GM12891 (cell line): ENCODE results near the gene PARM1. TPM values are rescaled to one million over a fixed set of nuclear protein-coding genes. Genes with fewer than 3 reads are reported as not detected.
A peak's percentile ranks its signal among the peaks of the same experiment; 100 is the strongest.

Experiments
- DNase-seq: peaks from one replicate; pipeline ENCODE4 v3.0.0; 2011; ENCODE audit warnings: low spot score; ENCODE audit not compliant: insufficient read length
- FAIRE-seq: peaks from 2 replicates; lab custom pipeline; 2011; peaks lifted over from hg19 to GRCh38; lab: Jason Lieb, UNC
- PAX5 ChIP-seq: IDR thresholded peaks from 2 replicates; pipeline ENCODE4 v1.6.1; 2011; ENCODE audit warnings: low read length, moderate library complexity, mild to moderate bottlenecking; ENCODE audit not compliant: insufficient read depth, severe bottlenecking
- POLR2A ChIP-seq: IDR thresholded peaks from 2 replicates; pipeline ENCODE4 v1.6.1; 2011; ENCODE audit warnings: low read depth, low read length, control low read depth
- POLR2AphosphoS5 ChIP-seq: IDR thresholded peaks from 2 replicates; pipeline ENCODE4 v1.6.1; 2011; ENCODE audit warnings: low read depth, low read length, control low read depth
- POU2F2 ChIP-seq: IDR thresholded peaks from 2 replicates; pipeline ENCODE4 v1.6.1; 2011; ENCODE audit warnings: low read depth, mild to moderate bottlenecking, control low read depth, low read length, moderate library complexity
- SPI1 ChIP-seq: IDR thresholded peaks from 2 replicates; pipeline ENCODE4 v1.6.1; 2011; ENCODE audit warnings: low read depth, low read length, control low read depth
- TAF1 ChIP-seq: IDR thresholded peaks from 2 replicates; pipeline ENCODE4 v1.6.1; 2011; ENCODE audit warnings: low read depth, low read length, control low read depth
- polyA plus RNA-seq: library from polyadenylated mRNA; unstranded; fragments of >200 nt; gene quantifications from one replicate; pipeline ENCODE4 v1.2.1, GENCODE V29; 2012; ENCODE audit warnings: low read depth, missing spikeins, inconsistent platforms; ENCODE audit not compliant: missing spikeins

The PARM1 gene, protein sequence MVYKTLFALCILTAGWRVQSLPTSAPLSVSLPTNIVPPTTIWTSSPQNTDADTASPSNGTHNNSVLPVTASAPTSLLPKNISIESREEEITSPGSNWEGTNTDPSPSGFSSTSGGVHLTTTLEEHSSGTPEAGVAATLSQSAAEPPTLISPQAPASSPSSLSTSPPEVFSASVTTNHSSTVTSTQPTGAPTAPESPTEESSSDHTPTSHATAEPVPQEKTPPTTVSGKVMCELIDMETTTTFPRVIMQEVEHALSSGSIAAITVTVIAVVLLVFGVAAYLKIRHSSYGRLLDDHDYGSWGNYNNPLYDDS
- polyA plus RNA-seq: 0.30 TPM

DNA sequence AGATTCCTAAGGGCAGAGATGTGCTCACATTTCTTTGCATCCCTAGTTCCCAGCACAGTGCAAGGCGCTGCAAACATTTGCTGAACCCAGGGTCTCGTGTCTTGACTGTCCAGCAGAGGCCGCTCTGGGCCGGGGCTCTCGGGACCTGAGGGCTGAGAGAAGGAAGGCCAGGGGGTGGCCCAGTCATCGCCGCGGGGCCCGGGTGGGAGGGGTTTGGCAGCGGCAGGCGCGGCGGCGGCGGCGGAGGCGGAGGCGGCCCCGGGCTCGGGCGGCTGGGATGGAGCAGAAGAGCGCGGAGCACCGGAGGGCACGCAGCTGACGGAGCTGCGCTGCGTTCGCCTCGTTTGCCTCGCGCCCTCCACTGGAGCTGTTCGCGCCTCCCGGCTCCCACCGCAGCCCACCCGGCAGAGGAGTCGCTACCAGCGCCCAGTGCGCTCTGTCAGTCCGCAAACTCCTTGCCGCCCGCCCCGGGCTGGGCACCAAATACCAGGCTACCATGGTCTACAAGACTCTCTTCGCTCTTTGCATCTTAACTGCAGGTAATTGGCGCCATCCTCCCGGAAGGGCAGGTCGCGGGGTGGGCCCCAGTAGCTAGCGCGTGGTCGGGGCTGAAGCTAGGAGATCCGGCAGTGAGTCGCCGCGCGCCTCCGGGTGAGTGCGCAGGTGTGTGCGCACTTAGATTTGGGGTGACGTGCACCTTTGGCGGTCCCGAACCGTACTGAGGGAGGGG lies at the start of gene PARM1:
Gene PARM1, plus strand, starts transcription at position 285 of the 730 bp plus-strand sequence. Its CDS starts 212 bp downstream, at position 497.
- no peak for TF ChIP-seq POLR2A
- no peak for TF ChIP-seq POU2F2
- no peak for TF ChIP-seq SPI1
- no peak for TF ChIP-seq TAF1
- TF ChIP-seq POLR2AphosphoS5: no peak
- no peak for TF ChIP-seq PAX5
- FAIRE-seq: peak; percentile 72

DNA sequence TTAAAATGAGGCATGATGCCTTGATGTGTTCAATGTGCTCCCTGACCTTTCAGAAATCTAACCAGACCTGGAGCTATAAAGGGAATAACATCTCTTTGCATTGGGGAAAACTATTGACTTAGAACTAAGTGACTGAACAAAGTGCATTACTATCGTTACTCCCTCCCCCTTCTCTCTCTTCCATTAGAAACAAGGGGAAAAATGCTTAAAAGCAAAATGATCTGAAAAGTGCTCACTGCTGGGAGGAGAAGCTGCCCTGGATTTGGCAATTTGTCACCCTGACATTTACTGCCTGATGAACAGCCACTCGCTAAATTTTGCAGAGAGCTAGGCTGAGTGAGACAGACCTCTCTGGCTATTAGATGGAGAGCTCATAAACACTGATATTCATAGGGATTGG lies 48.6 kb upstream of the PARM1 start:
- FAIRE-seq (no peak), DNase-seq (no peak)

More for the DNA sequence above, at the start of gene PARM1:
- peak; percentile 57 for DNase-seq

DNA sequence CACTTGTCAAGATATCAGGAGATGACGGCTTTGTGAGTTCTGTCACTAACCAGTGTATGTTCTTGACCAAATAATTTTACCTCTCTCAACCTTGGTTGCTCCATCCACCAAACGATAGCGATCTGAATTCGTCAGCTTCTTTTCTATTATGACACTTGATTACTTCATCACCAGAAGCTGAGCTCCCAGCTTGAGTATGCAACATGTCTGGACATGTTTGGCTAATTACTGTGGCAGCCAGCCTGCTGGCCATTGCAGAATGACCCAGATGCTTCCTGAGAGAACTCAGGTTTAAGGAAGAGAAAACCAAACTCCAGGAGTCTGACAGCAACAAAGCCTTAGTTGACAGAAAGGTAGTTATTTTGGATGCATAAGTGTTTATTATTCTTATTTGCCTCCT lies 46.4 kb upstream of the PARM1 start:
- FAIRE-seq (no peak), DNase-seq (no peak)
- TF ChIP-seq POU2F2 (no peak), POLR2A (no peak), POLR2AphosphoS5 (no peak), PAX5 (no peak), TAF1 (no peak), SPI1 (no peak)

More for the DNA sequence above, 48.6 kb upstream of the PARM1 start:
- TF ChIP-seq POLR2A (no peak), POLR2AphosphoS5 (no peak), PAX5 (no peak), POU2F2 (no peak), SPI1 (no peak), TAF1 (no peak)

DNA sequence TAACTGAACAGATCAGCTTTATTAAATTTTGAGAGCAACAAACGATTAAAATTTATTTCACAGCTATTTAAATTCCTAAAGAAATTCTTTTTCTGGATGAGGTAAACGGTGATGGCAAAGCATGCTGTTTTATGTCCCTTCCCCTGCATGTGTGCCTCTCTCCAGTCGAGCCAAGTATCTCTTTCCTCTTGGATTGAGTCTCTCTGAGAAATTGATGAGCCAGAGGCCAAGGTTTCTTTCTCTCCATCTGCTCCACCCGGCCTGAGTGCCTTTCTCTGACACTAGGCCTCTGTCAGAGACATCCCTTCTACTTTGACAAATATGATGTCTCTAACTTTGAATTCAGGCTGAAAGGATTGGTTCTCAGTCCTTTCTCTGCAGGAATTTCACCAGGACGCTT lies 42.6 kb upstream of the PARM1 start:
- no peak for TF ChIP-seq PAX5
- DNase-seq (no peak), FAIRE-seq (no peak)

DNA sequence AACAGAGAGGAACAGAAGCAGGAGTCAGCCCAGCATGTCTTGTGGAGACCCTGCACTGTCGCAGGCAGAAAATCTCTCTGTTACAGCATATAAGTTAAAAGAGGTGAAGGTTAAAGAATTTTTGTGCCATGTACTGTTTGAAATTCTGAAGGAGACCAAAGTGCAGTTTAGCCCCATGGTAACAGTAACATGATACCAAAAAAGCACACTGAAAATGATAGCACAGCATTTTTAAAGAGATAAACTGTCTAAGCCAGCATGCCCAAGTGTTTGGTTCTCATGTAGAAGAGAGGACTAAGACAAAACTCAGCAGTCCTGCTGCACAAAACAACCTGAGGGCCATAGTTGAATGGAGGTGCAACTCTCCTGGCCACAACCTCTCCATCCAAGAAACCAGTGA lies 41.9 kb upstream of the PARM1 start:
- DNase-seq (no peak), FAIRE-seq (no peak)
- TF ChIP-seq TAF1 (no peak), POLR2A (no peak), POU2F2 (no peak), PAX5 (no peak), SPI1 (no peak), POLR2AphosphoS5 (no peak)

DNA sequence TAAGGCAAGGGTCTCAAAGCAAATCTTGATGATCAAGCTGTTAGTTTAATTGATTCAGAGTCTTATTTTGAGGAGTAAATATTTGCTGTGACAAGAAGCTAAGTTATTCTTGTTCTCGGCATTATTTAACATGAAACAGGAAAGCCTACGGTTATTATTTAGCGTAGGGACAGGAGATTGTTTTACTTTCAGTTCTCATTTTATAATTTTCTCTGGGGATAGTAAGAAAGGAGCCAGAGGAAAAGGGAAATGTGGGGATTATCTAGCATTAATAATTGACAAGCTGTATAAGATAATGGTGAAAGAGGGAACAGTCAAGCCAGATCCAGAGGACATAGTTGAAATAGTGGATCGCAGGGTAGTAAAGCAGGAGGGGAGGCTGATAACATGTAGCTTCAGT lies 39.7 kb upstream of the PARM1 start:
- FAIRE-seq: no peak
- TF ChIP-seq POLR2AphosphoS5 (no peak), SPI1 (no peak; the same call in 1 of the 2 replicates), TAF1 (no peak), PAX5 (no peak), POU2F2 (no peak), POLR2A (no peak)

DNA sequence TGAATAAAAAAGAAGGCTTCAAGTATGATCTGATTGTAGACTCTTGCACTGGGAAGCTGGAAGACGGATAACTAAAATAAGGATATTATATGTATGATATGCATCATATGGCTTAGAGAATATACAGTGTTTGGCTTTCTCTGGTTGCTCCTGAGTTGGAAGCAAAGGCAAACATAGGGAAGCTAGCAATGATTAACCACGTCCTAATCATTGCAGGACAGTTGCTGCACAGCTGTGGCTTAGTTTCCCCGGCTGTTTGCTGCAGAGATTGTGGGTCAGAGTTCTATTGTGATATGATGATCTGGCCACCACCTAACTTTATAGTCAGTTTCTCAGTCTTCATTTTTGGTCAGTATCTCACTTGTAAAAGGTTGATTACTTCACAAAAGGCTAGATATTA lies 36.3 kb upstream of the PARM1 start:
- FAIRE-seq: no peak
- TF ChIP-seq POU2F2 (no peak), POLR2AphosphoS5 (no peak), PAX5 (no peak), POLR2A (no peak), TAF1 (no peak), SPI1 (no peak)
- no peak for DNase-seq

More for the DNA sequence above, 39.7 kb upstream of the PARM1 start:
- no peak for DNase-seq

DNA sequence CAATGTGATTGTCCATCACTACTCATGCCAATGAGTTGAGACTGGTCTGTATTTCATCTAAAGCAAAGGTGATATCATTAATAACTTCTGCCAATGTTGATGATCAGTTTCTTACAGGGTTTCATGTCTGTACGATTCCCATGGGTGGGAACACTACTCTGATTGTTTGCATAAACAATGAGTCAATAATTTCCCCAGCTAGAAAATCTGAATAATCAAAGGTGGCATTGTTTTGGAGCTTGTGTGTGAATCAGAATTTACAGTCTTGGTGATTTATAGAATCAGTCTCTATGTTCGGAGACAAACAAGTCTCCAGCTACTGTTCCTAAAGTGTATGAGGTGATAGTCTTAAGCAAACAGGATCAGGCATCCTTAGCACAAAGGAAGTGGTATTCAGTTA lies 35.5 kb upstream of the PARM1 start:
- FAIRE-seq (no peak), DNase-seq (no peak)
- TF ChIP-seq POU2F2 (no peak), SPI1 (no peak), POLR2A (no peak), PAX5 (no peak), TAF1 (no peak), POLR2AphosphoS5 (no peak)

DNA sequence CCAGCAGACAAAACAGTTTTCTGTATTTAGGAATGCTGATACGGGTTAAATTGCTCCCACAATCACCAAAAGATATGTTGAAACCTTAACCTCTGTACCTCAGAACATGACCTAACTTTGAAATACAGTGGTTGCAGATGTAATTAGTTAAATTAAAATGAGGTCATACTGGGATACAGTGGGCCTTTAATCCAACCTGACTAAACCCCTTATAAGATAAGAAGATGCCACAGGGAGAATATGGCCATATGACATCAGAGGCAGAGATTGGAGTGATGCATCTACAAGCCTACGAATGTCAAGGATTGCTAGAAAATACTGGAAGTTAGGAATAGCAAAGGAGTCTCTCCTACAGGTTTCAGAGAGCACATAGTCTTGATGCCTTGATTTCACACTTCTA lies 32.1 kb upstream of the PARM1 start:
- FAIRE-seq (no peak), DNase-seq (no peak)
- no peak for TF ChIP-seq PAX5
- no peak for TF ChIP-seq POLR2A
- TF ChIP-seq POU2F2: no peak
- TF ChIP-seq TAF1: no peak
- TF ChIP-seq SPI1: no peak
- no peak for TF ChIP-seq POLR2AphosphoS5
